ENCODE measurements around the gene KCTD1.

The KCTD1 gene

DNA sequence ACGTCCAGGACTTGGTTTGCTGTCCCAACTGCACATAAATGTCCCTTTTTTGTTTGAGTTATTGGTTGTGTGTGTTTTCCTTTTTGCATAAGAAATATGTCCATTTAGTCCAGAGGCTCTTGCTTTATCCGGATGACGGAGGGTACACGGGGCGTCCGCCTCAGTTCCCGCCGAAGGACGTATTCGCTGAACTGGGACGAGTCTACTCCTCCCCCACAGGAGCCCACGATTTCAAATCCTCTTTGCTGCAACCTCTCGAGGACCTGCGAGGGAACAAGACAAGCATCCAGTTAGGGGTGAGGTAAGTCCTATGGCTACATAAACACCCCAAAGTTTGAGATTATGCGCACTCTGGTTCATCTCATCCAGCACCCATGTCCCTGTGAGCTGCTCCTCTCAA is 92.7 kb downstream of the KCTD1 start:
- H3K27ac ChIP-seq: no peak overlapping the region
- TF ChIP-seq, protein P1, sequence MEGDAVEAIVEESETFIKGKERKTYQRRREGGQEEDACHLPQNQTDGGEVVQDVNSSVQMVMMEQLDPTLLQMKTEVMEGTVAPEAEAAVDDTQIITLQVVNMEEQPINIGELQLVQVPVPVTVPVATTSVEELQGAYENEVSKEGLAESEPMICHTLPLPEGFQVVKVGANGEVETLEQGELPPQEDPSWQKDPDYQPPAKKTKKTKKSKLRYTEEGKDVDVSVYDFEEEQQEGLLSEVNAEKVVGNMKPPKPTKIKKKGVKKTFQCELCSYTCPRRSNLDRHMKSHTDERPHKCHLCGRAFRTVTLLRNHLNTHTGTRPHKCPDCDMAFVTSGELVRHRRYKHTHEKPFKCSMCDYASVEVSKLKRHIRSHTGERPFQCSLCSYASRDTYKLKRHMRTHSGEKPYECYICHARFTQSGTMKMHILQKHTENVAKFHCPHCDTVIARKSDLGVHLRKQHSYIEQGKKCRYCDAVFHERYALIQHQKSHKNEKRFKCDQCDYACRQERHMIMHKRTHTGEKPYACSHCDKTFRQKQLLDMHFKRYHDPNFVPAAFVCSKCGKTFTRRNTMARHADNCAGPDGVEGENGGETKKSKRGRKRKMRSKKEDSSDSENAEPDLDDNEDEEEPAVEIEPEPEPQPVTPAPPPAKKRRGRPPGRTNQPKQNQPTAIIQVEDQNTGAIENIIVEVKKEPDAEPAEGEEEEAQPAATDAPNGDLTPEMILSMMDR (IDR thresholded peaks at IDR 0.05): no peak
- TF ChIP-seq ZFX (IDR thresholded peaks at IDR 0.05; ENCODE audit: borderline replicate concordance): no peak

DNA sequence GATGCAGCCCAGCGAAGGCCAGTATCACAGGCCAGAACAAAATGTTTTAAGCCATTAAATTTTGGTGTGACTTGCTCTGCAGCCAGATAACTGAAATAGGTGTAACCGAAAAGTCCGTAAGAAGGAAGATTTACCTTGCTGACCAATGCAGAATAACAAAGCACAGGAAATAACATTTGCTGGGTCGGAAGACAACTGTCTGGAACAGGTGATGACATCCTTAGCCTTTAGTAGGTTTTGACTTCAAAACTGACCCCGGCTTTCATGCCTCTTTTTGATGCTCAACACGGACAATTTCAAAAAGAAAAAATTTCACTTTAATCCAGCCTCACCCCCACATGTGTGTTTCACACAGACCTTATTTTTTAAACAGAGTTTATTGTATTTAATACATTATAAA is 93.7 kb downstream of the KCTD1 start:
- TF ChIP-seq ZFX (IDR thresholded peaks at IDR 0.05; ENCODE audit: borderline replicate concordance): no peak
- TF ChIP-seq, protein P1 (IDR thresholded peaks at IDR 0.05): no peak
- no peak overlapping the region for H3K27ac ChIP-seq

DNA sequence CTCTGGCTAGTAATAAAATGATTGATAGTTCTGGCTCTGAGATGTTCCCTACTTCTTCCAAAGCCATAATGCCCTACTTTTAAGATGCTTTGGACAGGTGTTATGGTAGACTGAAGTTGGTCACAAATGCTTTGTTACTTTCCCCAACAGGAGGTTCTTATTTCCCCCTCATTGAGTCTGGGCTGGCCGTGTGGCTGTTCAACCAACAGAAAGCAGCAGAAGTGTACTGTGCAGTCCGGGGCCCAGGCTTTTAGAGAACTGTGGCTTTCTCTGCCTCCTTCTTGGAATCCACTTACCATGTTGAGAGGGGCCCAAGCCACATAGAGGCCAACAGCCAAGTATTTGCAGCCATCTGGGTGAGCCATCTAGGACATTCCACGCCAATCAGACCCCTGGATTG is 94.2 kb downstream of the KCTD1 start:
- no peak overlapping the region for H3K27ac ChIP-seq
- TF ChIP-seq ZFX (IDR thresholded peaks at IDR 0.05; ENCODE audit: borderline replicate concordance): no peak
- TF ChIP-seq, protein P1 (IDR thresholded peaks at IDR 0.05): no peak

DNA sequence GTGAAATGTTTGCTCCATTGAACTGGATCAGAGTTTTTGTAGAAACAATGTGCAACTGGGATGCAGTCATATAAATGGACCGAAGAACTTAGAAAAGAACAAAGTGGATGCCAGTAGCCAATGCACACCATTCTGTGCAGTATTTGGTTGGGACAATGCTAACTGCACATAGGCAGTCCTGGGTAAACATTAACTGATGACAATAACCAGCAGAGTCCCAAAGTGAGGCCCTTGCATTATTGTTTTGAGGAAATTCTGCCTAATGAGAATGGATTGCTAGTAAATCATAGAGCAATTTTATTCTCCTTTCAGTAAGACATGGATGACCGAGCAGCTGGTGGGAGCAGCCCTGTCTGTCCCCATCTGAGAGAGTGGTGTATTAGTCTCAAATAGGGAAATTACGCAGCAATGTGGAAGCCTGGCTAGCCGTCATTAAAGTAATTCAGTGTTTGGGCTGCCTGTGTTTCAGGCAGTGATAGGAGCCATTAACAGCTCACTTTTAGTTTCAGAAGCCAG is 94.9 kb downstream of the KCTD1 start:
- H3K27ac ChIP-seq: no peak overlapping the region
- no peak for TF ChIP-seq ZFX (IDR thresholded peaks at IDR 0.05; ENCODE audit: borderline replicate concordance)

DNA sequence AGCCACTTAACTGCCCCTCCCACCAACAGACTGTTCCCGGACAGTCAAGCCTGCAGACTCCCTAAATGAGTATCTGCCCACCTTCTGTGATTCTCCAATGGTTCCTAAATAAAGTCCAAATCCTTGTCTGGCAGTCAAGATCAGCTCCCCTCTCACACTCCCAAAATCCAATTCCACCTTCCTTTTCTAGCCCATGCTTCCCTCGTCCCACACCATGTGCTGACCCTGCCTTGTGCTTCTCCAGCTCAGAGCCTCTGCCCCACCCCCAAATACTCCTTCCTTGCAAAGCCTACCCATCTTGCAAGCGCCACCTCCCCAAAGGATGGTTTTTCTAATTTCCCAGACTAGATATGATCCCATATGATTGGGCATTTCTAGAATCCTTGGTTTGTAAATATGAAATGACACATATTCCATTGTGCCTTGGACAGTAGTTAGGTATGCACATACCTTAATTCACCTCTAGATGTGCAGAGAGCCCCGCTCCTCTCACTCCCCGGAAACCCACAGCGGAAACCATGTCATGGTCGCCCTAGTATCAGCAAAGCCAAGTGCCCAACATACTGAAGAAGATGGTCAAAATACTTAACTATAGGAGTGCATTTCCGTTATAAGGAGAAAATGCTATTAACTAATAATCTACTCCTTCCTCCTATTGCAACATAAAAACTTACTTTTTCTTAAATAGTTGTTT is 97.2 kb downstream of the KCTD1 start:
- no peak for TF ChIP-seq ZFX (IDR thresholded peaks at IDR 0.05; ENCODE audit: borderline replicate concordance)
- TF ChIP-seq, protein P1 (IDR thresholded peaks at IDR 0.05): no peak
- no peak overlapping the region for H3K27ac ChIP-seq

DNA sequence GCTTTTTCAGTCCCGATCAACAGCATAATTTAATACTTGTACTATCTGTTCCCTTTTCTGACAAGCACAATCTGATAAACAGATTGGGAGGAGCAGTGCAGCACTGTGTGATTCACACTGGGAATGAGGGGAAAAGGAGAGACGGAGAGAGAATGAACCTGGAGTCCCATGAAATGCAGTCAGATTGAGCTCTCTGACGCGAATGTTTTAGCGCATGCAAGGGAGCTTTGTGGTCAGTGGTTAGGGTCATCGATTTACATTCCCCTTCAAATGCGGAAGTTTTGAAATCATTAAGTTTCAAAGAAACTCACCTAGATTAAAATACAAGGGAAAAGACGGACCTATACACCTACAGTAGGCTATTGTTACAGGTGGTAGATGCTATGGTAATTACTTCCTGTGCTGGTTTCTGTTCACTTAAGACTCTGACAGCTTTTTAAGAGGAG is 99.6 kb downstream of the KCTD1 start:
- H3K27ac ChIP-seq: no peak overlapping the region

DNA sequence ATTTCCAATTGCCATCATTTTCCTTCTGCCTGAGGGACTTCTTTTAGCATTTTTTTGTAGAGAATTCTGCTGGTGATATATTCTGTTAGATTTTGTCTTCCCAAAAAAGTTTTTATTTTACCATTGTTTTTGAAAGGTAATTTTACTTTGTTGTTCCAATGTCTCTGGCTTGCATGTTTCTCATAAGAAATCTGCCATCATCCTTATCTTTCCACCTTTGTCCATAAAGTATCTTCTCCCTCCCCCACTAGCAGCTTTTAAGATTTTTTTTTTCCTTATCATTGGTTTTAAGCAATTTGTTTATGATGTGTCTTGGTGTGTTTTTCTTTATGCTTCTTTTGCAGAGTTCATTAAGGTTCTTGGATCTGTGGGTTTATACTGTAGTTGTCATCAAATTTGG is 104.5 kb downstream of the KCTD1 start:
- H3K27ac ChIP-seq: no peak overlapping the region

More for the DNA sequence above, 99.6 kb downstream of the KCTD1 start:
- TF ChIP-seq, protein P1 (IDR thresholded peaks at IDR 0.05): no peak
- no peak for TF ChIP-seq ZFX (IDR thresholded peaks at IDR 0.05; ENCODE audit: borderline replicate concordance)

More for the DNA sequence above, 104.5 kb downstream of the KCTD1 start:
- TF ChIP-seq, protein P1 (IDR thresholded peaks at IDR 0.05): no peak
